Activated CD4-positive, alpha-beta T cell treated with anti-CD3 and anti-CD28 coated beads for 4 hours (primary cell): ENCODE data around the gene COX6B1.
"Not testable (repeated sequence)": the region's sequence is repeated elsewhere in the genome, so short reads cannot be mapped to it uniquely, and the experiment has no call there.

ENCODE experiments used
- DNase-seq, 2 donors: peaks; one replicate each; pipeline ENCODE4 v3.0.0-alpha.2; 2020

Gene COX6B1, protein sequence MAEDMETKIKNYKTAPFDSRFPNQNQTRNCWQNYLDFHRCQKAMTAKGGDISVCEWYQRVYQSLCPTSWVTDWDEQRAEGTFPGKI

DNA sequence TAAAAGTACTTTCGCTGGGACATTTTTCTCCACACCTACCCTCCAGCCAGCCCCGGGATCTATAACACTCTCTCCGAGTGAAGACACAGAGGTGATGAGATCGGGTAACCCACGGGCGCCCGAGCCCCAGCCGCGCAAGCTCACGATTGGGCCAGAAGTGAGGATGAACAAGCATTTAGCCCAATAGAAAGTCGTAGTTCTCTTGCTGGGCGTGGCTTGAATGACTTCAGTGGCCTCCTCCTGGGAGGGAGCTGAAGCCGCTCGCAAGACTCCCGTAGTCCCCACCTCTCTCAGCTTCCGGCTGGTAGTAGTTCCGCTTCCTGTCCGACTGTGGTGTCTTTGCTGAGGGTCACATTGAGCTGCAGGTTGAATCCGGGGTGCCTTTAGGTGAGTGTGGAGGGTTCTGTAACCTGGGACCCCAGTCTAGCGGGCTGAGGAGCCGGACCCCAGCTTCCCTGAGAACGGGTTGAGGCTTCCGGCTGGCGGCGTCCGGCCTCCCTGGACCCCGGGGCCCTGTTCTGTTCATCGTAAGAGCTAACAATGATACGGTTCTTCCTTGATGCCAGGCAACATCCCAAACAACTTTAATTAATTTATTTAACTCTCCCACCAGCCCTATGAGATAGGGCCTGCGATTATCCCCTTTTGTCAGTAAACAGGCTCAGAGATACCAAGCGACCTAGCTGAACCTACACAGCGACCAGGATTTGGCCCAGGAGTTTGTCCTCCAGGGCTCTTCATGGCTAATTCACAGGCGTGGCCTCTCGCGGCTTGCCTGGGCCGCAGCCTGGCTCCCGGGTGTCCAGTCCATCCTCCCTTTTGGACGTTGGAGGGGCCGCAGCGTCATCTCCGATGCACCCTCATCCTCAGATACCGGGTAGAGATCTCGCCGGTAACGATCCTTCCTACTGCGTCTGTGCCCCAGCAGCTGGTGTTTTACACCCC lies at the start of gene COX6B1:
Gene COX6B1 (plus strand): TSS at position 307 of the 945 bp plus-strand sequence. CDS start 2,921 bp downstream, outside the sequence.
- peak; percentile 90 to 91 for DNase-seq

GRCh38 chr19:35601971-35602370 lies 46.2 kb upstream of the COX6B1 start:
- no peak for DNase-seq

- DNase-seq = not testable (repeated sequence)
Observed at GRCh38 chr19:35604436-35604835, 43.7 kb upstream of the COX6B1 start.

GRCh38 chr19:35607170-35607569 lies 41.0 kb upstream of the COX6B1 start:
- DNase-seq = not testable (repeated sequence)

DNA sequence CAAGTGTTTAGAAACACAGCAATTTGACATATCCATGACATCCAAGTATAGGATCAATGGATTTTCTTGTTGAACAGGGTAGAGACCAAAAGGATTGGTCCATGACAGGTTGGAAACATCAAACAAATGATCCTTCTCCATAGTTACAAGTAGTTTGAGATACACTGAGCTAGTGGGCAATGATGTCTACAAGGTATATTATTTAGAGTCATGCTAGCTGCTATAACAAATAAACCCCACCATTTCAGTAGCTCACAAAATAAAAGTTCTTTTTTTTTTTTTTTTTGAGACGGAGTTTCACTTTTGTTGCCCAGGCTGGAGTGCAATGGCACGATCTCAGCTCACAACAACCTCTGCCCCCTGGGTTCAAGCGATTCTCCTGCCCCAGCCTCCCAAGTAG lies 40.5 kb upstream of the COX6B1 start:
- no peak for DNase-seq

- no peak for DNase-seq
Observed at GRCh38 chr19:35608251-35608650, 39.9 kb upstream of the COX6B1 start.

DNA sequence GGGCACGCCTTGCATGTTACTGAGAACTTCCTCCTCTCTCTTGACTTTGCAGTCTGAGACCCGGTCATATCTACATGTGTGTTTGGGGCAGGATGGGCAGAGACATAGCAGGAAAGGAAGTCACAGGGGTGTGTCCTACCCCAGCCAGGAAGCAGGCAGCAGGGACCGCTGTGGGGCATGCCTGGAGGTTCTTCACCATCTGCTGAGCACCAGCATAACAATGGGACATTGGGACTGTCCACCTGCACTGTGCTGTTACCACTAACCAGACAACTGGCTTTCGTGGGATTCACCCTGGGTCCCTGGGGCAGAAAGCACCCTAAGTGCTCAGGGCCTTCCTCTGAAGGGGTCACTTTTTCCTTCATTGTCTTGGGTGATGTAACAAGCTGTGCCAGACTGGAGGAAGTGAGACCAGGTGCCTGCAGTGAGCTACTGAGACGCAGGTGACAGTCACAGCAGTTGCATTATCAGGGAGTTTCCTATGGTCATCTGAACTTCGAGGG lies 38.2 kb upstream of the COX6B1 start:
- DNase-seq = peak in 1 of 2 donors; percentile 14

- no peak for DNase-seq
Observed at GRCh38 chr19:35612224-35612558, 35.9 kb upstream of the COX6B1 start.

GRCh38 chr19:35612559-35613321 lies 35.4 kb upstream of the COX6B1 start, which contains the start of gene HAUS5:
HAUS5 (plus strand) TSS chr19:35612735; CDS start chr19:35612795, 60 bp downstream.
- peak; percentile 90 to 96 for DNase-seq

GRCh38 chr19:35613574-35613973 lies 34.5 kb upstream of the COX6B1 start:
- DNase-seq = no peak

GRCh38 chr19:35615036-35615435 lies 33.1 kb upstream of the COX6B1 start:
- DNase-seq = no peak

DNA sequence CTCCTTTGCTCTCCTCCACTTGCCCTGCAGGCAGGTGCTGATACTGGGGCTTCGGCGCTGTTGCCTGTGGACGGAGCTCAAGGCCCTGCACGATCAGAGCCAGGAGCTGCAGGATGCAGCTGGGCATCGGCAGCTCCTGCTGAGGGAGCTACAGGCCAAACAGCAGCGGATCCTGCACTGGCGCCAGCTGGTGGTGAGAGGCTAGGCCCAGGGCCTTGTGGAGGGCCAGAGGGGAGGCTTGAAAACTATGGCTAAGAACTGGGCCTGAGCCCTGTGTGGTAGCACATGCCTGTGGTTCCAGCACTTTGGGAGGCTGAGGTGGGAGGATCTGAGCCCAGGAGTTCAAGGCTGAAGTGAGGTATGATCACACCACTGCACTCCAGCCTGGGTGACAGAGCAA lies 29.3 kb upstream of the COX6B1 start:
- DNase-seq = no peak

- DNase-seq = no peak
Observed at GRCh38 chr19:35619290-35619923, 28.7 kb upstream of the COX6B1 start.

DNA sequence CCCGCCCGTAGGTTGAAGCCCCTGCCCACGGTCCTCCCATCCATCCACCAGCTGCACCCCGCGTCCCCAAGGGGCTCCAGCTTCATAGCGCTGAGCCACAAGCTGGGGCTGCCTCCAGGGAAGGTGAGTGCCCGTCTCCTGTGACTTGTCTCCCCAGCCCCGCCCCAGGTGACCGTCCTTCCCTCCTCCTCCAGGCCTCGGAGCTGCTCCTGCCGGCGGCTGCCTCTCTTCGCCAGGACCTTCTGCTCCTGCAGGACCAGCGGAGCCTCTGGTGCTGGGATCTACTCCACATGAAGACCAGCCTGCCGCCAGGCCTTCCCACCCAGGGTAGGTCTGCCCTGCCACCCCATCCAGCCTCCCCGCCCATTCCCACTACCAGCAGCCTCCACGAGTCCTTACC lies 28.1 kb upstream of the COX6B1 start:
- DNase-seq = no peak

DNA sequence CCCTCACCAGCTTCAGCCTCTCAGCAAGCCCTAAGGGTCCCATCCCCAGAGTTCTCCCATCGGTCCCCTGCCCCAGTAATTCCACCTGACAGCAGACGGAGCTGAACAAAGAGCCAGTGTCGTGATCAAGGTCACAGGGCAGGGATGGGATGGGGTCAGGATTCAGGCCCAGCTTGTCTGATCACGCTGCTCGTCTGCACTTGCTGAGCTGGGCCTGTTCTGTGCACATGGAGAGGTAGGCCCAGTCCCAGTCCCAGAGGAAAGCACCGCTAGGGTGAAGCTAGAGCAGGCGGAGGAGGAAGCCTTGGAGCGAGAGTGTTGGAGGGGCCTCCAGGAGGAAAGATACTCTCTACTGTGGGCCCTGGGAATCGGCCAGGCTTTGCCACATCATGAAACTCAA lies 26.4 kb upstream of the COX6B1 start:
- DNase-seq = no peak

- DNase-seq = no peak
Observed at GRCh38 chr19:35622750-35623149, 25.4 kb upstream of the COX6B1 start.

DNA sequence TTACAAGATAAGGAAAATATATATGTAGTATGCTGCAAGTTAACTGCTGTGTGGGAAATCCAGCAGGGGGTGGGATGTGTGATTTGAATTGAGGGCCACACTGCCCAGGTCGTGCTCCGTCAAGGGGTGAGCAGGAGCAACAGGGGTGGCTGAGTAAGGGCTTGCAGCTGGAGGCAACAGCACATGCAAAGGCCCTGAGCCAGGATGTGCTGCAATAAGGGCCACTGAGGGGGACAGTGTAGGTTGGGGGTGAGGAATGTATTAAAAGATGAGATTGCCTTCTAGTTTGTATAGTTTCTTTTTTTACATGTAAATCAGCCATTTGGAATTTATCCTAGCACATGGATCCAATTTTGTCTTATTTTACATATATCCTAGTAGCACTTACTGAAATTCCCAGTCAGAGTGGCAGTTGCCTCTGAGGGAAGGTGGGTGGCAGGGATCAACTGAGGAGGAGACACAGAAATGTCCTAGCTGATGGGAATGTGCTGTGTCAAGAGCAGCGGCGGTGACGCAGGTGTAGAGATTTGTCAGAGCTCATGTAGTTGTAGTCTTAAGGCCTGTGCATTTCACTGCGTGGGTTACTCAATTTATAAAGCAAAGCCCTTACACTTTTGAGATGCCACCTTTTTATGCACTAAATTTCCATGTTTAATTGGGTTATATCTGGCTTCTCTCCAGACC lies 24.7 kb upstream of the COX6B1 start:
- no peak for DNase-seq

DNA sequence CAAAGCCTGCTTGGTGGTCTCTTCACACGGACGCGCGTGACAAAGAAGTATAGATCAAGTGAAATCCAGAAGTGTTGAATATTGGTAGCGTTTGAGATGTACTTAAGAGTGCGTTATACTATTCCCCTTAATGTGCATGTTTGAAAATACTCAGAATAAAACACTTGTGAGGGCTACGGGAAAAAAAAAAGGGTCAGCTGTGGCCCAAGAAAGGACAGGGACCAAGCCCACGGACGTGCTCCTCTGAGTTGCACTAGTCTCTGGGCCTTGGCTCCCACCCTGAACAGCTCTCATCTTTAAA lies 19.9 kb upstream of the COX6B1 start:
- DNase-seq = no peak

DNA sequence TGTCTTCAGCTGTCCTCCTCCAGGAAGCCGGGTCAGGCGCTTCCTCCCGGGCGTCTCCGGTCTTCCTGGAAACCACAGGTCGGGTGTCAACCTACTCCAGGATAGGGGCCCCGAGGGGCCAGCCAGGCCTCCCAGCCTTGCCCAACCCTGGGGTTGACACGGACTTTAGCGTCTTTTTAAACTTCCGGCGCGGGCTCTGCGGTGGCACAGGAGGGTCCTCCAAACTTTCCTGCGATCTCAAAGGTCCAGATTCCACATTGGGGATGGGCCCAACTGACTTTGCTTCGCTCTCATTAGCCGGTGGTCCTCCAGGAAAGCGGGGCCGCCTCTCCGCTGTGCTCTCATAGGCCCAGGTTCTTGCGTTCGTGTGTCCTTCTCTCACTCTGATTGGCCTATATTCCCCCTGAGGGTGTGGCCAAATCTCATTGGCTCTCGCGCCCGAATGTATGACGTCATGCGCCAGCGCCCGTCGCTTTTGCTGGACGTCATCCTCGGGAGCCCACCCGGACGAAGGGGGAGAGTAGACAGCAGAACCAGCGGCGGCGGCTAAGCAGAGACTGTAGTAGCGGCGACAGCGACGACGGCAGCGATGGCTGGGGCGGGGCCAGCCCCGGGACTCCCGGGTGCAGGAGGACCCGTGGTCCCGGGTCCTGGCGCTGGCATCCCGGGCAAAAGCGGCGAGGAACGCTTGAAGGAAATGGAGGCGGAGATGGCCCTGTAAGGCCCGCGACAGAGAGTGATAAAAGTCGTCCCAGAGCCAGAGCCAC lies 19.4 kb upstream of the COX6B1 start, which contains the start of gene RBM42:
Gene RBM42 (plus strand): TSS at position 472 of the 767 bp plus-strand sequence. CDS start 118 bp downstream, at position 590.
- peak; percentile 93 to 98 for DNase-seq

GRCh38 chr19:35629332-35629633 lies 18.8 kb upstream of the COX6B1 start:
- DNase-seq = no peak

GRCh38 chr19:35633727-35634440 lies 14.2 kb upstream of the COX6B1 start:
- DNase-seq = no peak
